ENCODE results near the gene CACHD1. TPM values are rescaled to one million over a fixed set of nuclear protein-coding genes. Genes with fewer than 3 reads are reported as not detected.
"Not testable (repeated sequence)": the region's sequence is repeated elsewhere in the genome, so short reads cannot be mapped to it uniquely, and the experiment has no call there.

Gene CACHD1
- total RNA-seq, 1 donor from 2014 or later: 4.3 TPM

DNA sequence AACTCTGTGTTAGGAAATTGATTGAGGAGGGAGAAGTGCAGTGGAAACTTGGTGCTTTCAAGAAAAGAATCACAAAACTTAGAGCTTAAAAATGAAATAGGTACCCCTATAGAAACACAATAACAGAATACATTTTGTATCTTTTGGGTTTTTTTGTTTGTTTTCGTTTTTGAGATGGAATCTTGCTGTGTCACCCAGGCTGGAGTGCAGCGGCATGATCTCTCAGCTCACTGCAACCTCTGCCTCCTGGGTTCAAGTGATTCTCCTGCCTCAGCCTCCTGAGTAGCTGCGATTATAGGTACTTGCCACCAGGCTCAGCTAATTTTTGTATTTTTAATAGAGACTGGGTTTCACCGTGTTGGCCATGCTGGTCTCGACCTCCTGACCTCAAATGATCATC, 223.5 kb downstream of the CACHD1 start:
- intact Hi-C loops (cut with DNase I): no loop called here
- Histone ChIP-seq H3K4me1 (peaks cover 0 to 14% of the 10 kb centered on the region in 2 donors), H3K4me3 (no peak overlapping the region), H3K27ac (peak overlapping the region in 1 of 2 donors; percentile 71), H3K36me3 (no peaks in the 10 kb centered on the region), H3K9me3 (no peaks in the 10 kb centered on the region), H3K27me3 (no peaks in the 10 kb centered on the region)
- no peak for DNase-seq (ENCODE audit: low spot score in 2 of 2)
- TF ChIP-seq, protein P1, sequence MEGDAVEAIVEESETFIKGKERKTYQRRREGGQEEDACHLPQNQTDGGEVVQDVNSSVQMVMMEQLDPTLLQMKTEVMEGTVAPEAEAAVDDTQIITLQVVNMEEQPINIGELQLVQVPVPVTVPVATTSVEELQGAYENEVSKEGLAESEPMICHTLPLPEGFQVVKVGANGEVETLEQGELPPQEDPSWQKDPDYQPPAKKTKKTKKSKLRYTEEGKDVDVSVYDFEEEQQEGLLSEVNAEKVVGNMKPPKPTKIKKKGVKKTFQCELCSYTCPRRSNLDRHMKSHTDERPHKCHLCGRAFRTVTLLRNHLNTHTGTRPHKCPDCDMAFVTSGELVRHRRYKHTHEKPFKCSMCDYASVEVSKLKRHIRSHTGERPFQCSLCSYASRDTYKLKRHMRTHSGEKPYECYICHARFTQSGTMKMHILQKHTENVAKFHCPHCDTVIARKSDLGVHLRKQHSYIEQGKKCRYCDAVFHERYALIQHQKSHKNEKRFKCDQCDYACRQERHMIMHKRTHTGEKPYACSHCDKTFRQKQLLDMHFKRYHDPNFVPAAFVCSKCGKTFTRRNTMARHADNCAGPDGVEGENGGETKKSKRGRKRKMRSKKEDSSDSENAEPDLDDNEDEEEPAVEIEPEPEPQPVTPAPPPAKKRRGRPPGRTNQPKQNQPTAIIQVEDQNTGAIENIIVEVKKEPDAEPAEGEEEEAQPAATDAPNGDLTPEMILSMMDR (IDR thresholded peaks at IDR 0.05): no peak

DNA sequence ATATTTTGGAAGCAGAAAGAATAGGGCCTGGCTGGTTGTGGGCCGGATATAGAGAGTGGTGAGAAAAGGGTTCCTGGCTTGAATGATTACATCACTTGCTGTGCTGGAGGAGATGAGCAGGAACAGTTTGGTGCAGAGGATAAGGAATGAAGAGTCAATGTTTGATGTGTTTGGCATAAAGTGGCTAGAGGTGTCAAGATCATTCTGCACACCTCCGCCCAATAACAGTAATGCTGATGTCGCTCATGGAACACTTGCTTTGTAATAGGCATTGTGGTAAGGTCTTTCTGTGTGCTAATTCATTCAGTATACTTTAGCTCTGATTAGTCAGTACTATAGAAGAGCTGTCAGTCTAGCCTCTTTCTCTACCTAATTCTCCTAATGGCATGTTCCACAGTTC, 226.9 kb downstream of the CACHD1 start:
- DNase-seq (ENCODE audit: low spot score in 2 of 2): no peak
- intact Hi-C loops (cut with DNase I): no loop called here

DNA sequence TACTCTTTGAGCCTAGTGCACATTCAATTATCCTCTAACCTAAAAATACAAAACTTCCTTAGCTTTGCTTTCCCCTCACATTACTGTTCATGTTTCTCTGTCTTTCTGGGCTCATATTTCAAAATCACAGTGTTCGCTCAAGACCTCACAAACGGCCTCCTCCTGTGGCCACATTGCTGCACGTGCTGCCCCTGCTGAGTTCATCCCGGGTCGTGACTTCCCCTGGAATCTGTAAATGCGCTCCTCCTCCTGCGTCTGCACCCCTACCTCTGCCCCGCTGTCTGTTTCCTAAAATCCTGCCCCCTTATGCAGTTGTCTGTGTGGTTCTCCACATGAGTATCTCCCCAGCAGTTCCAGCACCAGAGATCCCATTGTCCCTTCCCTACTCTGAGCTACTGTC, 229.4 kb downstream of the CACHD1 start:
- no peaks in the 10 kb centered on the region for H3K4me1 ChIP-seq
- no peak overlapping the region for H3K27ac ChIP-seq
- no peaks in the 10 kb centered on the region for H3K27me3 ChIP-seq
- H3K9me3 ChIP-seq: no peaks in the 10 kb centered on the region
- H3K4me3 ChIP-seq: no peak overlapping the region
- intact Hi-C loops (cut with DNase I): no loop called here
- H3K36me3 ChIP-seq: no peaks in the 10 kb centered on the region
- DNase-seq (ENCODE audit: low spot score in 2 of 2): no peak
- TF ChIP-seq, protein P1 (IDR thresholded peaks at IDR 0.05): no peak

More for the DNA sequence above, 226.9 kb downstream of the CACHD1 start:
- H3K27me3 ChIP-seq: no peaks in the 10 kb centered on the region
- no peak overlapping the region for H3K27ac ChIP-seq
- H3K4me1 ChIP-seq: peaks cover 0 to 14% of the 10 kb centered on the region in 2 donors
- no peaks in the 10 kb centered on the region for H3K9me3 ChIP-seq
- no peaks in the 10 kb centered on the region for H3K36me3 ChIP-seq
- H3K4me3 ChIP-seq: no peak overlapping the region
- TF ChIP-seq, protein P1 (IDR thresholded peaks at IDR 0.05): no peak

DNA sequence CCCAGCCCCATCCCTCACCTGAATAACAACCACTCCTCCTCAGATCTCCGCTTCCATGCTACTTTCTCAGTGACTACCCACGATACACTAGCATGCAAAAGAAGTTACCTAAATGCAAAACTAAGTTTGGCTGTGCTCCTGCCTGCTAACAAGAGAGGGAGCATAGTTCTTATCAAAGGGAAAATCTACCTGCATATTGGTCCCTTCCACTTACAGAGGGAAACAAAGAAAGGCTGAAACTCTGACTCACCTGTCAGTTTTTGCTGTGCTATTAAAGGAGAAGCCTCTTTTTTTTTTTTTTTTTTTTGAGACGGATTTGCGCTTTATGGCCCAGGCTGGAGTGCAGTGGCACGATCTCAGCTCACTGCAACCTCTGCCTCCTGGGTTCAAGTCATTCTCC, 231.1 kb downstream of the CACHD1 start:
- H3K4me3 ChIP-seq: no peak overlapping the region
- no peaks in the 10 kb centered on the region for H3K4me1 ChIP-seq
- H3K9me3 ChIP-seq: no peaks in the 10 kb centered on the region
- H3K27ac ChIP-seq: no peak overlapping the region
- TF ChIP-seq, protein P1 (IDR thresholded peaks at IDR 0.05): no peak
- no peaks in the 10 kb centered on the region for H3K36me3 ChIP-seq
- H3K27me3 ChIP-seq: no peaks in the 10 kb centered on the region
- no peak for DNase-seq (ENCODE audit: low spot score in 2 of 2)
- intact Hi-C loops (cut with DNase I): no loop called here

DNA sequence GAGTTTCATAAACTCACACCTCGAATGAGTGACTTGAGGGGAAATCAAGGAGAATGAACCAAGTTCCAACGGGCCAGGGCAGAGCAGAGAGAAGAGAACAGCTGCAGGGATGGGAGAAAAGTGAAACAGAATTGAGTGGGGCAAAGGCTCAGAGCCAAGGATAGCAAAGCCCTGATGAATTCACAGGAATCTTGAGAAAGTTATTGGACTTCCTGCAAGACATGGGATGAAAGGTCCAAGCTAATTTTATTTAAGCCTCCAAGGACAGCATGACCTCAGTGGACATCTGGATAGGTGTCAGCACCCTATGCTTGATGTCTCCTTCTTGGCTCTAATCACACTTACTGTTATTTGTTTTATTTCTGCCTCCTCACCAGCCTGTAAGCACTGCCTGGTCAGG, 232.0 kb downstream of the CACHD1 start:
- no peak overlapping the region for H3K27ac ChIP-seq
- H3K4me3 ChIP-seq: no peak overlapping the region
- intact Hi-C loops (cut with DNase I): no loop called here

DNA sequence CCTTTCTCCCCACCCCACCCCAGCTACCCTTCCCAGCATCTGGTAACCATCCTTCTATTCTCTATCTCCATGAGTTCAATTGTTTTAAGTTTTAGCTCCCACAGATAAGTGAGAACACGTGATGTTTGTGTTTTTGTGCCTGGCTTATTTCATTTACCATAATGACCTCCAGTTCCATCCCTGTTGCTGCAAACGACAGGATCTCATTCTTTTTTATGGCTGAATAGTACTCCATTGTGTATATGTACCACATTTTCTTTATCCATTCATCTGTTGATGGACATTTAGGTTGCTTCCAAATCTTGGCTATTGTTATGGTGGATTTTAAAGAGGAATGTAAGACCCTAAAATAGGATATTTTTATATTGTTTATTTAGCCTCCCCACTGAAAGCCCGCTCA, 232.7 kb downstream of the CACHD1 start:
- H3K27me3 ChIP-seq; DNase-seq (ENCODE audit: low spot score in 2 of 2); intact Hi-C loops (cut with DNase I): not testable (repeated sequence)

More for the DNA sequence above, 232.0 kb downstream of the CACHD1 start:
- no peak for DNase-seq (ENCODE audit: low spot score in 2 of 2)
- Histone ChIP-seq H3K27me3 (no peaks in the 10 kb centered on the region), H3K36me3 (no peaks in the 10 kb centered on the region), H3K4me1 (no peaks in the 10 kb centered on the region), H3K9me3 (no peaks in the 10 kb centered on the region)
- TF ChIP-seq, protein P1 (IDR thresholded peaks at IDR 0.05): no peak

More for the DNA sequence above, 232.7 kb downstream of the CACHD1 start:
- H3K9me3 ChIP-seq, H3K4me3 ChIP-seq, H3K4me1 ChIP-seq, H3K27ac ChIP-seq, H3K36me3 ChIP-seq: not testable (repeated sequence)

Data from ascending aorta (tissue), 2 donors.